Measurements from ENCODE around the gene NXN. TPM values are rescaled to one million over a fixed set of nuclear protein-coding genes. Genes with fewer than 3 reads are reported as not detected.

Gene NXN
- polyA plus RNA-seq, 1 donor from 2014 or later: 14.8 TPM

DNA sequence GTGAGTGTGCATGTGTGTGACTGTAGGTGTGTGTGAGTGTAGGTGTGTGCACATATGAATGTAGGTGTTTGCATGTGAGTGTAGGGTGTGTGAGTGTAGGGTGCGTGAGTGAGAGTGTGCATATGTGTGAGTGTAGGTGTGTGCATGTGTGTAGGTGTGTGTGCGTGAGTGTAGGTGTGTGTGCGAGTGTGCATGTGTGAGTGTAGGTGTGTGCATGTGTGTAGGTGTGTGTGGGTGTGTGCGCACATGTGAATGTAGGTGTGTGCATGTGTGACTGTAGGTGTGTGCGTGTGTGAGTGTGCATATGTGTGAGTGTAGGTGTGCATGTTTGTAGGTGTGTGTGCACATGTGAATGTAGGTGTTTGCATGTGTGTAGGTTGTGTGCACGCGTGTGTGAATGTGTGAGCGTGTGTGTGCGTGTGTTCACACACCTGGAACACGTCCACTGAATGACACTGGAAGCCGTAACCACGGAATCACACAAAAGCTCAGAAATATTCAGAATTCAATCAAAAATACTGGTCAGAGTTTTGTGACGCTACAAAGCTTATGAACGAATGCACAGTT is 166.9 kb downstream of the NXN start:
- Histone ChIP-seq H3K27me3 (ENCODE audit: insufficient read depth, low read depth, low read length) (no peaks in the 10 kb centered on the region), H3K9ac (ENCODE audit: low read length) (no peak overlapping the region), H3K4me3 (ENCODE audit: low read length) (no peak overlapping the region), H3F3A (ENCODE audit: insufficient read depth, low read length, poor library complexity, severe bottlenecking) (no peaks in the 10 kb centered on the region), H3K79me2 (replicated peaks; ENCODE audit: insufficient read depth, low read length) (no peaks in the 10 kb centered on the region), H2AFZ (ENCODE audit: low read depth, low read length) (no peak overlapping the region), H3K9me2 (ENCODE audit: insufficient read depth, low read length) (no peaks in the 10 kb centered on the region), H4K20me1 (ENCODE audit: insufficient read depth) (no peaks in the 10 kb centered on the region), H3K27ac (ENCODE audit: low read length) (no peak overlapping the region), H3K4me2 (ENCODE audit: low read length) (no peak overlapping the region), H3K9me3 (ENCODE audit: low read length) (no peaks in the 10 kb centered on the region), H3K36me3 (ENCODE audit: insufficient read depth, low read length) (no peaks in the 10 kb centered on the region)
- TF ChIP-seq, protein P1, sequence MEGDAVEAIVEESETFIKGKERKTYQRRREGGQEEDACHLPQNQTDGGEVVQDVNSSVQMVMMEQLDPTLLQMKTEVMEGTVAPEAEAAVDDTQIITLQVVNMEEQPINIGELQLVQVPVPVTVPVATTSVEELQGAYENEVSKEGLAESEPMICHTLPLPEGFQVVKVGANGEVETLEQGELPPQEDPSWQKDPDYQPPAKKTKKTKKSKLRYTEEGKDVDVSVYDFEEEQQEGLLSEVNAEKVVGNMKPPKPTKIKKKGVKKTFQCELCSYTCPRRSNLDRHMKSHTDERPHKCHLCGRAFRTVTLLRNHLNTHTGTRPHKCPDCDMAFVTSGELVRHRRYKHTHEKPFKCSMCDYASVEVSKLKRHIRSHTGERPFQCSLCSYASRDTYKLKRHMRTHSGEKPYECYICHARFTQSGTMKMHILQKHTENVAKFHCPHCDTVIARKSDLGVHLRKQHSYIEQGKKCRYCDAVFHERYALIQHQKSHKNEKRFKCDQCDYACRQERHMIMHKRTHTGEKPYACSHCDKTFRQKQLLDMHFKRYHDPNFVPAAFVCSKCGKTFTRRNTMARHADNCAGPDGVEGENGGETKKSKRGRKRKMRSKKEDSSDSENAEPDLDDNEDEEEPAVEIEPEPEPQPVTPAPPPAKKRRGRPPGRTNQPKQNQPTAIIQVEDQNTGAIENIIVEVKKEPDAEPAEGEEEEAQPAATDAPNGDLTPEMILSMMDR (IDR thresholded peaks at IDR 0.05; ENCODE audit: poor library complexity, severe bottlenecking): no peak
- TF ChIP-seq POLR2AphosphoS5 (IDR thresholded peaks at IDR 0.05): no peak
- no peak for TF ChIP-seq EZH2 (IDR thresholded peaks at IDR 0.05; ENCODE audit: borderline replicate concordance, insufficient read depth, low read length, poor library complexity, severe bottlenecking)
- TF ChIP-seq TAF1 (IDR thresholded peaks at IDR 0.05; ENCODE audit: low read depth): no peak
- no peak for TF ChIP-seq RAD21 (conservative IDR thresholded peaks at IDR 0.05)
- TF ChIP-seq, protein P2, sequence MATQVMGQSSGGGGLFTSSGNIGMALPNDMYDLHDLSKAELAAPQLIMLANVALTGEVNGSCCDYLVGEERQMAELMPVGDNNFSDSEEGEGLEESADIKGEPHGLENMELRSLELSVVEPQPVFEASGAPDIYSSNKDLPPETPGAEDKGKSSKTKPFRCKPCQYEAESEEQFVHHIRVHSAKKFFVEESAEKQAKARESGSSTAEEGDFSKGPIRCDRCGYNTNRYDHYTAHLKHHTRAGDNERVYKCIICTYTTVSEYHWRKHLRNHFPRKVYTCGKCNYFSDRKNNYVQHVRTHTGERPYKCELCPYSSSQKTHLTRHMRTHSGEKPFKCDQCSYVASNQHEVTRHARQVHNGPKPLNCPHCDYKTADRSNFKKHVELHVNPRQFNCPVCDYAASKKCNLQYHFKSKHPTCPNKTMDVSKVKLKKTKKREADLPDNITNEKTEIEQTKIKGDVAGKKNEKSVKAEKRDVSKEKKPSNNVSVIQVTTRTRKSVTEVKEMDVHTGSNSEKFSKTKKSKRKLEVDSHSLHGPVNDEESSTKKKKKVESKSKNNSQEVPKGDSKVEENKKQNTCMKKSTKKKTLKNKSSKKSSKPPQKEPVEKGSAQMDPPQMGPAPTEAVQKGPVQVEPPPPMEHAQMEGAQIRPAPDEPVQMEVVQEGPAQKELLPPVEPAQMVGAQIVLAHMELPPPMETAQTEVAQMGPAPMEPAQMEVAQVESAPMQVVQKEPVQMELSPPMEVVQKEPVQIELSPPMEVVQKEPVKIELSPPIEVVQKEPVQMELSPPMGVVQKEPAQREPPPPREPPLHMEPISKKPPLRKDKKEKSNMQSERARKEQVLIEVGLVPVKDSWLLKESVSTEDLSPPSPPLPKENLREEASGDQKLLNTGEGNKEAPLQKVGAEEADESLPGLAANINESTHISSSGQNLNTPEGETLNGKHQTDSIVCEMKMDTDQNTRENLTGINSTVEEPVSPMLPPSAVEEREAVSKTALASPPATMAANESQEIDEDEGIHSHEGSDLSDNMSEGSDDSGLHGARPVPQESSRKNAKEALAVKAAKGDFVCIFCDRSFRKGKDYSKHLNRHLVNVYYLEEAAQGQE (IDR thresholded peaks at IDR 0.05; ENCODE audit: borderline replicate concordance): no peak
- TF ChIP-seq EP300 (conservative IDR thresholded peaks at IDR 0.05; ENCODE audit: poor library complexity, severe bottlenecking): no peak
- TF ChIP-seq SMC3 (conservative IDR thresholded peaks at IDR 0.05; ENCODE audit: poor library complexity): no peak
- no peak for TF ChIP-seq MXI1 (conservative IDR thresholded peaks at IDR 0.05; ENCODE audit: poor library complexity, severe bottlenecking)

DNA sequence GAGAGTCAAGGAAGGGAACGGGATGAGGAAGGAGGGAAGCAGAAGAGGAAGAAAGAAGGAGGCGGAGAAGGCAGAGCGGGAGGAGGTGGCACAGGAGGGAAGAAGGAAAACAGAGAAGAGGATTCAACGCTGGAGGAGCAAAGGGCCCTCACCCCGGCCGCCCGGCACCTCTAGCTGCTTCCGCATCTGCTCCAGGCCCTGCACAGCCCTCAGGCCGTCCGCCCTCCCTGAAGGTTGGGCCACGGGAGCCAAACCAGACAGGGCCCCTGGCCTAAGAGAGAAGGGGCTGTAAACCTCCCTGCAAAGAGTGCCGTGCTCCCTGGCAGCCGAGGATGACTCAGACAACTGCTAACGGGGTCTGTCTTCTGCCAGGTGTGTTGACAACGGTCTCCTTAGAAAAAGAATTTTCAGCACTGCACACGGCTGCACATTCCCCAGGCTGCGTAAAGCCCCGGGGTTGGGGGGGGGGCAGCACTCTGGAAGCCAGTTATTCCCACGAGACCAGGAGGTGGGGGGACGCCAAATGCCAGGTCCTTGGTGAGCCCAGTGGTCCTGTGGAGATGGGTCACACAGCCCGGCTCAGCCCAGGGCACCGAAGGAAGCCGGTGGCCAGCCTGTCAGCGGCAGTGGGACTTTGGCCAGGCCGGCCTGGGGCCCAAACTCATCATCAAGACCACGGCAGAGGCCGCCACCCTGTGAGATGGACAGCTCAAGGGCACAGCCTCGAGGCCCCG is 168.4 kb downstream of the NXN start:
- Histone ChIP-seq H4K20me1 (ENCODE audit: insufficient read depth) (no peaks in the 10 kb centered on the region), H3K79me2 (replicated peaks; ENCODE audit: insufficient read depth, low read length) (no peaks in the 10 kb centered on the region), H3F3A (ENCODE audit: insufficient read depth, low read length, poor library complexity, severe bottlenecking) (no peaks in the 10 kb centered on the region), H3K27ac (ENCODE audit: low read length) (no peak overlapping the region), H3K9me3 (ENCODE audit: low read length) (no peaks in the 10 kb centered on the region), H3K4me2 (ENCODE audit: low read length) (no peak overlapping the region), H2AFZ (ENCODE audit: low read depth, low read length) (no peak overlapping the region), H3K36me3 (ENCODE audit: insufficient read depth, low read length) (no peaks in the 10 kb centered on the region), H3K4me3 (ENCODE audit: low read length) (no peak overlapping the region), H3K27me3 (ENCODE audit: insufficient read depth, low read depth, low read length) (no peaks in the 10 kb centered on the region), H3K9me2 (ENCODE audit: insufficient read depth, low read length) (no peaks in the 10 kb centered on the region), H3K9ac (ENCODE audit: low read length) (no peak overlapping the region)
- no peak for TF ChIP-seq EP300 (conservative IDR thresholded peaks at IDR 0.05; ENCODE audit: poor library complexity, severe bottlenecking)
- TF ChIP-seq POLR2AphosphoS5 (IDR thresholded peaks at IDR 0.05): no peak
- no peak for TF ChIP-seq SMC3 (conservative IDR thresholded peaks at IDR 0.05; ENCODE audit: poor library complexity)
- TF ChIP-seq MXI1 (conservative IDR thresholded peaks at IDR 0.05; ENCODE audit: poor library complexity, severe bottlenecking): no peak
- TF ChIP-seq, protein P2 (IDR thresholded peaks at IDR 0.05; ENCODE audit: borderline replicate concordance): no peak
- TF ChIP-seq, protein P1 (IDR thresholded peaks at IDR 0.05; ENCODE audit: poor library complexity, severe bottlenecking): no peak
- TF ChIP-seq RAD21 (conservative IDR thresholded peaks at IDR 0.05): no peak
- no peak for TF ChIP-seq TAF1 (IDR thresholded peaks at IDR 0.05; ENCODE audit: low read depth)
- no peak for TF ChIP-seq EZH2 (IDR thresholded peaks at IDR 0.05; ENCODE audit: borderline replicate concordance, insufficient read depth, low read length, poor library complexity, severe bottlenecking)
